ENCODE measurements around the gene ANAPC16.
A peak's percentile ranks its signal among the peaks of the same experiment; 100 is the strongest.
"Not testable (repeated sequence)": the region's sequence is repeated elsewhere in the genome, so short reads cannot be mapped to it uniquely, and the experiment has no call there.

ANAPC16 gene

DNA sequence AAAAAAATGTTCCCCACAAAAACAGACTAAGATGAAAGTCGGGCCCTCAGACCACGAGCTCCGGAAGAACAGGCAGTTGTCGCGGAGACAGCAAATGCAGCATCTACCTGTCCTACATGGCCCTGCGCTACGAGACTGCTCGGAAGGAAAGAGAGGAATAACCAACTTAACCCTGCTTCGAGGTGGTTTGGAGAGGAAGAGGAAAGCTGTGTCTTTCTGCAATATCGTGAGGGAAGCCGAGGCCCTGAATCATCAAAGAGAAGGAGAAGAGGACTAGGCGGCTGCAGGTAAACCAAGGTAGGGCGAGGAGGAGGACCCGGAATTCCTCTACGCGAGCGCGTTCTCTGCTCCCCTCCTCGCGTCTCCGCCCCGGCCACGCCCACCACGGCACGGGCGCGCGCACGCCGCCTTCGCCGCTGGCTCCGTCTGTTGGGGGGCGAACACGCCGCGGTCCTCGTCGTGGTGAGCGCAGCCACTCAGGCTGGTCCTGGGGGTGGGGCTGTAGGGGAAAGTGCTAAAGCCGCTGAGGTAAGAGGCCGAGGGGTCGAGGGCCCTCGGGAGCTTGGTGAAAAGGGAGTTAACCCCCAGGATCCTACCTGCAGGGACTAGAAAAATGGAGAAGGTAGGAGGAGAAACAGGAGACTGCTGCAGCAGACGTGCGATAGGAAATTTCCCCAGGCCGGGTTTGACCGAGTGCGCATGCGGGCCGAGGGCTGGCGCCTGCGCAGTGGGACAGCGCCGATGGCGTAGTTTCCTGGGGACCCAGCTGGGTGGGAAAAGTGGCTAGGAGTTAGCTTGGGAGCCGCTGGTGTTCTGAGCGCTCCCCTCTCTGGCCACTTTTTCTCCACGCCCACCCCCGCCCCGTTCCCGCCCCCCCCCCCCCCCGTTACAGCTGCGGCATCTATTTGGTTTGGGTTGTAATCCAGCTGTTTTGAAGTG lies at the start of gene ANAPC16, which contains the start of gene ASCC1:
ANAPC16 (plus strand) TSS at position 402 of the 939 bp plus-strand sequence. CDS start 7,903 bp downstream, outside the sequence.
ASCC1 (minus strand) TSS at position 666 of the 939 bp plus-strand sequence. CDS start 2,978 bp downstream, outside the sequence.
- peak; percentile 93 for DNase-seq (ENCODE audit: low spot score)

GRCh38 chr10:72167118-72167517 lies 48.7 kb upstream of the ANAPC16 start:
- no peak for DNase-seq (ENCODE audit: low spot score)

- no peak for DNase-seq (ENCODE audit: low spot score)
Observed at GRCh38 chr10:72170263-72170662, 45.5 kb upstream of the ANAPC16 start.

DNA sequence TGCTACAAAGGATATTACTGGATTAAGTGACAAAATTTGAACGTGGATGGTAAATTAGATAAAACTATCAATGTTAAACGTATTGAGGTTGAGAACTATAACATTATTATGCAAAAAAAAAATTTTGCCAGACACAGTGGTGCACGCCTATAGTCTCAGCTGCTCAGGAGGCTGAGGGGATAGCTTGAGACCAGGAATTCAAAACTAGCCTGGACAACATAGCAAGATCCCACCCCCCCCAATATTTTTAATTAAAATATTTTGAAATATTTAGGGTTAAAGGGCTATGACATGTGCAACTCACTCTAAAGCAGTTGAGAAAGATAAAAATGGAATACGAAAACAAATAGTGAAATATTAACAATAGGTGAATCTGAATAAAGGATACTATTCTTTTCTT lies 45.1 kb upstream of the ANAPC16 start:
- DNase-seq (ENCODE audit: low spot score): no peak

DNA sequence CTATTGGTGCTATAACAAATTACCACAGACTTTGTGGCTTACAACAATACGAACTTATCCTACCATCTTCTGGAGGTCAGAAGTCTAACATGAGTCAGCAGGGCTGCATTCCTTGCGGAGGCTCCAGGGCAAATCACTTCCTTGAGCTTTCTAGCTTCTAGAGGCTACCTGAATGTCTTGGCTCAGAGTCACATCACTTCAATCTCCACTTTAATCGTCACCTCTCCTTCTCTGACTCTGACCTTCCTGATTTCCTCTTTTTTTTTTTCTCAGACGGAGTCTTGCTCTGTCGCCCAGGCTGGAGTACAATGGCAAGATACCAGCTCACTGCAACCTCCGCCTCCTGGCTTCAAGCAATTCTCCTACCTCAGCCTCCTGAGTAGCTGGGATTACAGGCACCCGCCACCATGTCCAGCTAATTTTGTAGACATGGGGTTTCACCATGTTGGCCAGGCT lies 44.6 kb upstream of the ANAPC16 start:
- DNase-seq (ENCODE audit: low spot score): no peak

DNA sequence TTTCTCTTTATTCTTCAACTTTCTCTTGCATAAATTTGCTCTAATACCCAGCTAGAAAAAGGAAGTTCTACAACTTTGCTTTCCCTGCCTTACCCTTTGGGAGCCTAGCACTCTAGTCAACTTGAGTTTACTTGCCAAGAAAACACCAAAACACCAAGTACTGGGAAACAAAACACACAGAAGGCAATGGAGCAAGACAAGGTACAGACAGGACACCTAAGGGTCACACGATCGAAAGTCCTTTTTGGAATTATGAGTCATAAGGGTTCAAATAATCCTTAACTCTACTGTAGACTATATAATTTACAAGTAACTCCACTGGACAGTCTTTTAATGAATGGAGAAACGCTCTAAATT lies 42.6 kb upstream of the ANAPC16 start:
- DNase-seq (ENCODE audit: low spot score): no peak

GRCh38 chr10:72173619-72174296 lies 42.1 kb upstream of the ANAPC16 start:
- no peak for DNase-seq (ENCODE audit: low spot score)

- DNase-seq (ENCODE audit: low spot score): no peak
Observed at GRCh38 chr10:72174297-72174662, 41.5 kb upstream of the ANAPC16 start.

DNA sequence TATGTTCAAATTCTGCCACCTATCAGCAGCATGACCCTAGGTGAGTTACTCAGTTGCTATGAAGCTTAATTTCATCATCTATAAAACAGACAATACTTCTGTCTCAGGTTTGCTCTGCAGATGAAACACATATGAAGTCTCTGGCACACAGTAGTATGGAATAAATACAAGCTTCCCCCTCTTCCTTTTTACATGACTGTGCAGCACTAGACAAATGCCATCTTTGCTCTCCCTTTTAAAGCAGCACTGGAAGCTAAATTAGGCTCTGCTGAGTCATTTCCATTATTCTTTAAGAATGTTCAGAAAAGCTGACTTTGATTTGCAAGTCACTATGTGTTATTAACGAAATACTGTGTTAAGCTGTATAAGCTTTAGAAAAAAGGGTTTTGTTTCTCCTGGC lies 40.7 kb upstream of the ANAPC16 start:
- peak; percentile 67 for DNase-seq (ENCODE audit: low spot score)

GRCh38 chr10:72176701-72177100 lies 39.1 kb upstream of the ANAPC16 start:
- no peak for DNase-seq (ENCODE audit: low spot score)

GRCh38 chr10:72177454-72177853 lies 38.4 kb upstream of the ANAPC16 start:
- no peak for DNase-seq (ENCODE audit: low spot score)

- no peak for DNase-seq (ENCODE audit: low spot score)
Observed at GRCh38 chr10:72184156-72184555, 31.7 kb upstream of the ANAPC16 start.

DNA sequence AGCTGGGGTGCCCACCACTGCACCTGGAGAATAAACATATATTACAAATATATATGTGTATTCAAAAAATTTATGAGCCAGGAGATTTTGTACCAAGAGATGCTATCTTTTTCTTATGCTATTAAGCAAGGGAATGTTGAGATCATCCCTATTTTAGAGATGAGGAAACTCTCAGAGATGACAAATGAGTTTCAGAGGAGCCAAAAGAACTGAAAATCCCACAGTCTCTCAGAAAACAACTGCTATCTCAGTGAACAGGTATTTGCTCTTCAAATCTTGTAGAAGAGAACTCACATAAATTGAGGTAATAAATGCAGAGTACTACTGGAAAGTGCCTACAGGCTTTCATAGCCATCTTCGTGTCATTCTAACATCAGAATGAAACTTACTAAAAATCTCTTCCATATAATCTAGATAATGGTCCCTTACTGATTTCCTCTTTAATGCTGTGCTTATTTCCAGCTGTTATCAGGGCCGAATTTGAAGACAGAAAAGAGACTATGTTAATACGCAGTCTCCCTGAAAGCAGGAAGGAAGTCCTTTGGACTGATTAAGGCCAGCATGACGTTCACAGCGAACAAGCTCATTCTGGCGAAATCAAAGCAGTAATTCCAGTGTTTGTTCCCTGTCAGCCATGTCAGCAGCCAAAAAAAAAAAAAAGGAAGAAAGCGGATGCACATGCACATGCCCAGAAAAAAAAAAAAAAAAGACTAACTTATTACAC lies 29.4 kb upstream of the ANAPC16 start:
- DNase-seq (ENCODE audit: low spot score): peak; percentile 29

- DNase-seq (ENCODE audit: low spot score): no peak
Observed at GRCh38 chr10:72186982-72187330, 28.9 kb upstream of the ANAPC16 start.

DNA sequence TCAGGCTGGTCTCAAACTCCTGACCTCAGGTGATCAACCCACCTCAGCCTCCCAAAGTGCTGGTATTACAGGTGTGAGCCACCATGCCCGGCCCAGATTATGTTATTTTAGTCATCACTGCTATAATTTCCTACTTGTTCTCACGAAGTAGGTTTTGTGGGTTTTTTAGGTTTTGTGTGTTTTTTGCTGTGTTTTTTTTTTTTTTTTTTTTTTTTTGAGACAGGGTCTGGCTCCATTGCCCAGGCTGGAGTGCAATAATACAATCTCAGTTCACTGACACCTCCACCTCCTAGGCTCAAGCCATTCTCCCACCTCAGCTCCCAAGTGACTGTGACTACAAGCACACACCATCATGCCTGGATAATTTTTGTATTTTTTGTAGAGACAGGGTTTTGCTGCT lies 20.9 kb upstream of the ANAPC16 start:
- DNase-seq (ENCODE audit: low spot score): no peak

DNA sequence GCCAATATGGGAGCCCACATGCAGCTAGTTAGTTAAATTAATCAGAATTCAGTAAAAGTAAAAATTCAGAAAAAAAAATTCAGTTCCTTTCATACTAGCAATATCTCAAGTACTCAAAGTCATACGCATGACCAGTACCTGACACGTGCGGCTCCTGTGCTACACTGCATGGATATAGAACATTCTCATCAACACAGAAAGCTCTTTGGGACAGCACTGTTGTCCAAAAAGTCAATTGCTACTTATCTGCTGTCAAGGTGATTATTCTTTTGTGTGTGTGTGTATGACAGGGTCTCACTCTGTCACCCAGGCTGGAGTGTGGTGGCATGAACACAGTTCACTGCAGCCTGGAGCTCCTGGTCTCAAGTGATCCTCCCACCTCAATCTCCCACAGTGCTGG lies 14.9 kb upstream of the ANAPC16 start:
- DNase-seq (ENCODE audit: low spot score): no peak

GRCh38 chr10:72201293-72201692 lies 14.5 kb upstream of the ANAPC16 start:
- no peak for DNase-seq (ENCODE audit: low spot score)

DNA sequence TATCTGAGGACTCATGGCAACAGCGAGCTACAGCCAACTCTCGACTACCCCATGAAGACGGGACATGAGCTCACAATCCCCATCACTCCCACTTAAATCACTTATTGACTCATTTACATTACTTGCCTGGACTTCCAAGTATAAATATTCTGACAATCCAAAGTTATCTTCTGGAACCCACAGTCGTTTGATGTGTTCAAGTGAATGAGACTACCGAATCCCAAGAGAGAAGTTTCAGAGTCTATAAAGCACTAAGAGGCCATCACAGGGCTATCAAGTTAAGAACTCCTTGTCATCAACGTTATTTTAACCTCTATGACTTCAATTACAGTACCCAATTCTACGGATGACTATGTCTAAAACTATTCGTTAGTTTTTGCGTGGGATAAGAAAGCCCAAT lies 11.5 kb upstream of the ANAPC16 start:
- DNase-seq (ENCODE audit: low spot score): no peak

GRCh38 chr10:72204724-72205123 lies 11.1 kb upstream of the ANAPC16 start:
- no peak for DNase-seq (ENCODE audit: low spot score)

DNA sequence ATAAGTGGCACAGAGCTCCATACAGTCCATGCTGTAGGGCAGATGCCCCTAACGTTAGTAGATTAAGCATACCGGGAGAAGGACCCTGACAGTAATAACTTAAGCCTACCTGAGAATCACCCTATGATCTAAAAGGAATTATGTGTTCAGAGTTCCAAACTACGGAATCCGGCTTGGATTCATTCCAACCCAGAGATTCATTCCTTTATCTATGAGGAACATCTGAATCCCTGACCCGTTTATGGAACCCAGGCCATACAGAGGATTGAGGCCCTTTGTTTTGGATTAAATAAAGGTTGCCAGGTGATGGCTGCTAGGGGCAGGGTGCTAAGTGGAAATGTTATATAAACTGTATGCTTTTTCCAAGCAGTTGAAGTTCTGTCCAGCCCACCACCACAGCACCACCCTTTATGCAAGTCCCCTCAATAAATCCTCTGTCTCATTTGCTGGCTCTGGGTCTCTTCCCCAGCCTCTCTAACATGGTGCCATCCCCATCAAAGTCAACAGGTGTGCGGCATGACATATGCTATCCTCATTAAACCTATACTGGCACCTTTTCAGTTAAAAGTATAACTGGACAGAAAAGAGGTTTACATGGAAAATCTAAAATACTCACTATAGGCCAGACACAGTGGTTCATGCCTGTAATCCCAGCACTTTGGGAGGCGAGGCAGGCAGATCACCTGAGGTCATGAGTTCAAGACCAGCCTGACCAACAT lies 9.1 kb upstream of the ANAPC16 start:
- DNase-seq (ENCODE audit: low spot score): no peak

DNA sequence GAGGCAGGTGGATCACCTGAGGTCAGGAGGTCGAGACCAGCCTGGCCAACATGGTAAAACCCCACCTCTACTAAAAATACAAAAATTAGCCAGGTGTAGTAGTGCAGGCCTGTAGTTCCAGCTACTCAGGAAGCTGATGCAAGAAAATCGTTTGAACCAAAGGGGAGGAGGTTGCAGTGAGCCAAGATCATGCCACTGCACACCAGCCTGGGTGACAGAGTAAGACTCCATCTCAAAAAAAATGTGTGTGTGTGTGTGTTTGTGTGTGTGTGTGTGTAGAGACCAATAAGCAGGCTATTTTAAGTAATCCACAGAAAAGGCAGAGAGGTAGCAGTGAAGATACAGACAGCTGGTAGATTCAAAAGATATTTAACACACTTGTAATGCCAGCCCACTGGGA lies 7.3 kb upstream of the ANAPC16 start:
- DNase-seq (ENCODE audit: low spot score): not testable (repeated sequence)

- not testable (repeated sequence) for DNase-seq (ENCODE audit: low spot score)
Observed at GRCh38 chr10:72211381-72211780, 4.4 kb upstream of the ANAPC16 start.
